ENCODE measurements around the gene RHEB.

RHEB gene

GRCh38 chr7:151501676-151502075, 18.0 kb downstream of the RHEB start:
- Histone ChIP-seq H3K4me2 (ENCODE audit: low read length) (no peak overlapping the region), H3K27ac (no peak overlapping the region), H3K27me3 (ENCODE audit: control insufficient read depth, insufficient read depth, low read length) (no peaks in the 10 kb centered on the region), H3K4me3 (ENCODE audit: low read depth, low read length) (no peak overlapping the region), H3K4me1 (no peaks in the 10 kb centered on the region), H3K36me3 (ENCODE audit: control insufficient read depth, insufficient read depth, low read length) (no peaks in the 10 kb centered on the region), H3K9me3 (ENCODE audit: control insufficient read depth, low read length) (no peaks in the 10 kb centered on the region), H3K9ac (no peak overlapping the region), H2AFZ (no peak overlapping the region), H3K79me2 (peaks cover 77% of the 10 kb centered on the region)
- TF ChIP-seq CTCF (IDR thresholded peaks at IDR 0.05) = no peak

- no peak overlapping the region for H3K4me2 ChIP-seq (ENCODE audit: low read length)
- no peaks in the 10 kb centered on the region for H3K36me3 ChIP-seq (ENCODE audit: control insufficient read depth, insufficient read depth, low read length)
- H3K9ac ChIP-seq = no peak overlapping the region
- H3K4me1 ChIP-seq = no peaks in the 10 kb centered on the region
- peaks cover 73% of the 10 kb centered on the region for H3K79me2 ChIP-seq
- H3K9me3 ChIP-seq (ENCODE audit: control insufficient read depth, low read length) = no peaks in the 10 kb centered on the region
- no peak overlapping the region for H2AFZ ChIP-seq
- H3K4me3 ChIP-seq (ENCODE audit: low read depth, low read length) = no peak overlapping the region
- no peaks in the 10 kb centered on the region for H3K27me3 ChIP-seq (ENCODE audit: control insufficient read depth, insufficient read depth, low read length)
- H3K27ac ChIP-seq = no peak overlapping the region
- TF ChIP-seq CTCF (IDR thresholded peaks at IDR 0.05) = no peak
Measured at GRCh38 chr7:151498495-151498894, 21.2 kb downstream of the RHEB start.

GRCh38 chr7:151497306-151497871, 22.3 kb downstream of the RHEB start:
- no peak for TF ChIP-seq CTCF (IDR thresholded peaks at IDR 0.05)

GRCh38 chr7:151495360-151495759, 24.3 kb downstream of the RHEB start:
- H3K27me3 ChIP-seq (ENCODE audit: control insufficient read depth, insufficient read depth, low read length) = no peaks in the 10 kb centered on the region
- H3K9me3 ChIP-seq (ENCODE audit: control insufficient read depth, low read length) = no peaks in the 10 kb centered on the region
- H3K79me2 ChIP-seq = peaks cover 57% of the 10 kb centered on the region
- no peak overlapping the region for H3K27ac ChIP-seq
- H3K4me3 ChIP-seq (ENCODE audit: low read depth, low read length) = no peak overlapping the region
- H2AFZ ChIP-seq = no peak overlapping the region
- no peak for TF ChIP-seq CTCF (IDR thresholded peaks at IDR 0.05)
- no peak overlapping the region for H3K4me2 ChIP-seq (ENCODE audit: low read length)
- H3K9ac ChIP-seq = no peak overlapping the region
- H3K36me3 ChIP-seq (ENCODE audit: control insufficient read depth, insufficient read depth, low read length) = no peaks in the 10 kb centered on the region
- no peaks in the 10 kb centered on the region for H3K4me1 ChIP-seq

More at GRCh38 chr7:151497306-151497871, 22.3 kb downstream of the RHEB start:
- H3K79me2 ChIP-seq = peaks cover 66% of the 10 kb centered on the region
- no peak overlapping the region for H3K27ac ChIP-seq
- no peaks in the 10 kb centered on the region for H3K27me3 ChIP-seq (ENCODE audit: control insufficient read depth, insufficient read depth, low read length)
- no peak overlapping the region for H3K9ac ChIP-seq
- H3K9me3 ChIP-seq (ENCODE audit: control insufficient read depth, low read length) = no peaks in the 10 kb centered on the region
- H2AFZ ChIP-seq = no peak overlapping the region
- no peak overlapping the region for H3K4me2 ChIP-seq (ENCODE audit: low read length)
- no peak overlapping the region for H3K4me3 ChIP-seq (ENCODE audit: low read depth, low read length)
- H3K36me3 ChIP-seq (ENCODE audit: control insufficient read depth, insufficient read depth, low read length) = no peaks in the 10 kb centered on the region
- no peaks in the 10 kb centered on the region for H3K4me1 ChIP-seq
